Measurements from ENCODE around the gene KCTD1.

Gene KCTD1

DNA sequence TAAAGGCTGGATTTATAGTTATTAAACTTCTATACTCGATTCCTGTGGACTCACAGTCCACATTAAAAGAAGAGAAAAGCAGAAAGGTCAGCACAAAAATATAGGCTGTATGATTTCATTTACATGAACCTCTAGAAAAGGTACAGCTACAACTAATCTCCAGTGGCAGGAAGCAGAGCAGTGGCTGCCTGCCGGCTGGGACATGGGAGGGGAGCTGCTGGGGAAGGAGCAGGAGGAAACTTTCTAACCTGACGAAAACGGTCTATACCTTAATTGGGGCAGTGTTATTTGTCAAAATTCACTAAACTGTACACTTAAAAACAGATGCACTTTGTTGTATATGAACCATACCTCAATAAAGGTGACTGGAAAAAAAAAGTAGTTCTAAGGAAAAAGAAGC, 26.7 kb downstream of the KCTD1 start:
- Histone ChIP-seq H3K4me2 (ENCODE audit: low read depth, low read length, poor library complexity, severe bottlenecking) (no peak overlapping the region), H3F3A (ENCODE audit: low read depth) (no peaks in the 10 kb centered on the region), H3K4me1 (ENCODE audit: insufficient read depth, low read length, poor library complexity, severe bottlenecking) (peaks cover 16% of the 10 kb centered on the region), H2AFZ (ENCODE audit: low read length) (no peak overlapping the region), H3K4me3 (ENCODE audit: low read length, poor library complexity, severe bottlenecking) (no peak overlapping the region), H3K9me2 (replicated peaks; ENCODE audit: low read depth, low read length) (no peaks in the 10 kb centered on the region), H3K9me3 (ENCODE audit: insufficient read depth, low read depth, low read length) (no peaks in the 10 kb centered on the region), H3K79me2 (ENCODE audit: insufficient read depth, low read length) (no peaks in the 10 kb centered on the region), H4K20me1 (ENCODE audit: insufficient read depth, low read length, poor library complexity, severe bottlenecking) (no peaks in the 10 kb centered on the region), H3K27me3 (ENCODE audit: insufficient read depth, low read length, poor library complexity, severe bottlenecking) (no peaks in the 10 kb centered on the region), H3K9ac (ENCODE audit: low read depth, low read length, poor library complexity, severe bottlenecking) (no peak overlapping the region), H3K36me3 (ENCODE audit: insufficient read depth, low read length) (no peaks in the 10 kb centered on the region)
- TF ChIP-seq, protein P1, sequence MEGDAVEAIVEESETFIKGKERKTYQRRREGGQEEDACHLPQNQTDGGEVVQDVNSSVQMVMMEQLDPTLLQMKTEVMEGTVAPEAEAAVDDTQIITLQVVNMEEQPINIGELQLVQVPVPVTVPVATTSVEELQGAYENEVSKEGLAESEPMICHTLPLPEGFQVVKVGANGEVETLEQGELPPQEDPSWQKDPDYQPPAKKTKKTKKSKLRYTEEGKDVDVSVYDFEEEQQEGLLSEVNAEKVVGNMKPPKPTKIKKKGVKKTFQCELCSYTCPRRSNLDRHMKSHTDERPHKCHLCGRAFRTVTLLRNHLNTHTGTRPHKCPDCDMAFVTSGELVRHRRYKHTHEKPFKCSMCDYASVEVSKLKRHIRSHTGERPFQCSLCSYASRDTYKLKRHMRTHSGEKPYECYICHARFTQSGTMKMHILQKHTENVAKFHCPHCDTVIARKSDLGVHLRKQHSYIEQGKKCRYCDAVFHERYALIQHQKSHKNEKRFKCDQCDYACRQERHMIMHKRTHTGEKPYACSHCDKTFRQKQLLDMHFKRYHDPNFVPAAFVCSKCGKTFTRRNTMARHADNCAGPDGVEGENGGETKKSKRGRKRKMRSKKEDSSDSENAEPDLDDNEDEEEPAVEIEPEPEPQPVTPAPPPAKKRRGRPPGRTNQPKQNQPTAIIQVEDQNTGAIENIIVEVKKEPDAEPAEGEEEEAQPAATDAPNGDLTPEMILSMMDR (conservative IDR thresholded peaks at IDR 0.05; ENCODE audit: low read length) = no peak
- no peak for TF ChIP-seq EZH2phosphoT487 (IDR thresholded peaks at IDR 0.05; ENCODE audit: borderline replicate concordance)

DNA sequence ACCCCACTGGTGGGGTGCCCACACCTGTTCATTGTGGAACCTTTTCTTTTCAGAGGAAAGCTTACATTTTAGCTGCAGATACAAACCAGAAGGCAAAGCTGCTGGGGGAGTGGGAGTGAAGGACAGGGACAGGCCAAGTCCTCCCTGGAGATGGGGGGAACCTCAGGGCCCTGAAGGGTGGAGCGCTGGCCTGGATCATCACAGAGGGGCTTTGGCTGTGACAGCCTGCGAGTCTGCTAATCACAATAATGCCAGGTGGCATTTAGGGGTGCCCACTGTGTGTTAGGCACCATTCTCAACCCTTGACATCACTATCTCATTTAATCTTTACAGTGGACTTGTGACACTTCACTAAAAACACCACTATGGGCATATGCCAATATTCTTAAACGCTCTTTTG, 27.4 kb downstream of the KCTD1 start:
- Histone ChIP-seq H4K20me1 (ENCODE audit: insufficient read depth, low read length, poor library complexity, severe bottlenecking) (no peaks in the 10 kb centered on the region), H3K79me2 (ENCODE audit: insufficient read depth, low read length) (no peaks in the 10 kb centered on the region), H3K4me3 (ENCODE audit: low read length, poor library complexity, severe bottlenecking) (no peak overlapping the region), H3K4me1 (ENCODE audit: insufficient read depth, low read length, poor library complexity, severe bottlenecking) (peaks cover 11% of the 10 kb centered on the region), H3K4me2 (ENCODE audit: low read depth, low read length, poor library complexity, severe bottlenecking) (no peak overlapping the region), H3K9me3 (ENCODE audit: insufficient read depth, low read depth, low read length) (no peaks in the 10 kb centered on the region), H2AFZ (ENCODE audit: low read length) (no peak overlapping the region), H3K9me2 (replicated peaks; ENCODE audit: low read depth, low read length) (no peaks in the 10 kb centered on the region), H3F3A (ENCODE audit: low read depth) (no peaks in the 10 kb centered on the region), H3K27me3 (ENCODE audit: insufficient read depth, low read length, poor library complexity, severe bottlenecking) (no peaks in the 10 kb centered on the region), H3K36me3 (ENCODE audit: insufficient read depth, low read length) (no peaks in the 10 kb centered on the region), H3K9ac (ENCODE audit: low read depth, low read length, poor library complexity, severe bottlenecking) (no peak overlapping the region)
- TF ChIP-seq, protein P1 (conservative IDR thresholded peaks at IDR 0.05; ENCODE audit: low read length) = no peak
- no peak for TF ChIP-seq EZH2phosphoT487 (IDR thresholded peaks at IDR 0.05; ENCODE audit: borderline replicate concordance)

DNA sequence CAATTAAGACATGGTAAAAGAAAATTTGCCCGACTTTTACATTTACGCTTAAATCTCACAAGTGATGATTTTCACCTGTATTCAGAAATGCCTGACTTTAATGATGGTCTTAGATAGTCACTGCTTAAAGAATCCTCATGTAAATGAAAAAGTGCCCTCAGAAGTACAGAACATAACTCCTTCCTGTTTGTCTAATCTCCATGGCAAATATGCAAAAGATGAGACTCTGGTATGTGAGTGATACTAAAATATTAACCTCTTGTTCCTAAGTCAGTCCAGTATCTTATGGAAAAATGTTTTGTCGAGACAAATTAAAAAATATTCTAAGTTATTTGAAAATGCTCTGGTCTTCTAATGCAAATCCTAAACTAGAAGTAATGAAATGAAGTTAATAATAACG, 29.2 kb downstream of the KCTD1 start:
- no peak overlapping the region for H3K4me2 ChIP-seq (ENCODE audit: low read depth, low read length, poor library complexity, severe bottlenecking)
- no peak overlapping the region for H3K9ac ChIP-seq (ENCODE audit: low read depth, low read length, poor library complexity, severe bottlenecking)
- no peaks in the 10 kb centered on the region for H3K9me3 ChIP-seq (ENCODE audit: insufficient read depth, low read depth, low read length)
- no peaks in the 10 kb centered on the region for H3K9me2 ChIP-seq (replicated peaks; ENCODE audit: low read depth, low read length)
- no peak overlapping the region for H2AFZ ChIP-seq (ENCODE audit: low read length)
- no peak overlapping the region for H3K4me3 ChIP-seq (ENCODE audit: low read length, poor library complexity, severe bottlenecking)
- no peaks in the 10 kb centered on the region for H4K20me1 ChIP-seq (ENCODE audit: insufficient read depth, low read length, poor library complexity, severe bottlenecking)
- H3K27me3 ChIP-seq (ENCODE audit: insufficient read depth, low read length, poor library complexity, severe bottlenecking) = no peaks in the 10 kb centered on the region
- H3K4me1 ChIP-seq (ENCODE audit: insufficient read depth, low read length, poor library complexity, severe bottlenecking) = peaks cover 3% of the 10 kb centered on the region
- TF ChIP-seq EZH2phosphoT487 (IDR thresholded peaks at IDR 0.05; ENCODE audit: borderline replicate concordance) = no peak
- TF ChIP-seq, protein P1 (conservative IDR thresholded peaks at IDR 0.05; ENCODE audit: low read length) = no peak
- H3K79me2 ChIP-seq (ENCODE audit: insufficient read depth, low read length) = no peaks in the 10 kb centered on the region
- no peaks in the 10 kb centered on the region for H3K36me3 ChIP-seq (ENCODE audit: insufficient read depth, low read length)
- no peaks in the 10 kb centered on the region for H3F3A ChIP-seq (ENCODE audit: low read depth)
